ENCODE data around the gene RASL11A. TPM values are rescaled to one million over a fixed set of nuclear protein-coding genes. Genes with fewer than 3 reads are reported as not detected.

RASL11A gene
- total and polyA plus RNA-seq, 2 of the 8 experiments (the other 6 are each of a cell fraction or from before 2014, with no cell fraction given), result 2.9 to 6.8 TPM

GRCh38 chr13:27281420-27281819, 10.8 kb downstream of the RASL11A start:
- H4K8ac ChIP-seq (ENCODE audit: extremely low read depth, insufficient read depth, low read length), result no peak overlapping the region
- no peak overlapping the region for H3K9ac ChIP-seq (replicated peaks in 1 of 4; ENCODE audit: extremely low read depth in 1 of 4, low read depth in 3 of 4, low read length in 3 of 4)
- CTCF ChIA-PET (ENCODE audit: partially characterized antibody), result interaction anchor here (1.0 to 2.9 kb wide), 9 partner anchors 9 to 296 kb away, joined by 3 to 12 read pairs (median 6); no protein-coding TSS in a partner anchor
- no peak overlapping the region for H3K56ac ChIP-seq (replicated peaks; ENCODE audit: insufficient read length, low read depth, low read length)
- no peak overlapping the region for H2BK5ac ChIP-seq (ENCODE audit: low read depth, low read length)
- POLR2A ChIA-PET (ENCODE audit: partially characterized antibody), result interaction anchor here (1.0 kb wide), 1 partner anchor 10 kb away, joined by 3 read pairs; no protein-coding TSS in a partner anchor
- H4K5ac ChIP-seq (ENCODE audit: insufficient read length, low read depth, low read length), result no peak overlapping the region
- WGBS, 2 experiments (ENCODE audit: extremely low coverage in 1 of 2, insufficient coverage in 1 of 2, insufficient read length in 1 of 2, insufficient replicate concordance in 2 of 2, low coverage in 1 of 2, low lambda C conversion rate in 2 of 2, missing lambda C conversion rate in 1 of 2), result 74% methylated on average over 1 of the region's 1 CpG; no CpG with 5 or more reads in 1 of the 2 experiments
- no peak overlapping the region for H2BK15ac ChIP-seq (ENCODE audit: low read length)
- no peak overlapping the region for H3K4me3 ChIP-seq (ENCODE audit: extremely low read depth in 1 of 4, insufficient read depth in 2 of 4, low read depth in 3 of 4, low read length in 4 of 4)
- no peak overlapping the region for H4K91ac ChIP-seq (replicated peaks; ENCODE audit: insufficient read length, low read length)
- H3K9me3 ChIP-seq (ENCODE audit: insufficient read depth in 2 of 2, low read depth in 1 of 2, low read length in 1 of 2), result no peaks in the 10 kb centered on the region
- no peak overlapping the region for H2AFZ ChIP-seq (ENCODE audit: low read length)
- no peak overlapping the region for H3K4me2 ChIP-seq (ENCODE audit: insufficient read depth in 1 of 2, low read depth in 2 of 2, low read length in 2 of 2)
- no peak overlapping the region for H2AK5ac ChIP-seq (ENCODE audit: low read depth, low read length)
- H2BK12ac ChIP-seq (ENCODE audit: low read depth, low read length), result no peak overlapping the region
- no peak for TF ChIP-seq CBX8 (IDR thresholded peaks at IDR 0.05; ENCODE audit: borderline replicate concordance, low read depth, low read length)
- no peak overlapping the region for H3K27ac ChIP-seq (ENCODE audit: low read depth, low read length)
- no peak overlapping the region for H3K23ac ChIP-seq (ENCODE audit: insufficient read length)
- H3K27me3 ChIP-seq (replicated peaks in 1 of 4; ENCODE audit: control insufficient read depth in 3 of 4, extremely low read depth in 1 of 4, insufficient read depth in 3 of 4, low read length in 3 of 4), result no peaks in the 10 kb centered on the region
- H2BK20ac ChIP-seq (ENCODE audit: low read length), result no peak overlapping the region
- no peaks in the 10 kb centered on the region for H3K4me1 ChIP-seq (replicated peaks in 1 of 4; ENCODE audit: control insufficient read depth in 3 of 4, insufficient read depth in 4 of 4, low read length in 3 of 4)
- FAIRE-seq (no peak), DNase-seq (ENCODE audit: low read depth in 1 of 2, low spot score in 2 of 2) (no peak)
- no peaks in the 10 kb centered on the region for H3K36me3 ChIP-seq (ENCODE audit: control insufficient read depth in 2 of 4, insufficient read depth in 4 of 4, low read length in 3 of 4)
- no peaks in the 10 kb centered on the region for H3K79me1 ChIP-seq (ENCODE audit: low read depth, low read length)
- H3K18ac ChIP-seq (ENCODE audit: extremely low read depth, low read length), result no peak overlapping the region
- no peak overlapping the region for H3K4ac ChIP-seq (replicated peaks; ENCODE audit: insufficient read length, low read depth, low read length)
- no peak overlapping the region for H3K14ac ChIP-seq (ENCODE audit: insufficient read length)
- H3K79me2 ChIP-seq (ENCODE audit: control insufficient read depth in 1 of 2, insufficient read depth in 2 of 2, low read length in 2 of 2), result no peaks in the 10 kb centered on the region
- no peaks in the 10 kb centered on the region for H4K20me1 ChIP-seq (replicated peaks in 1 of 2; ENCODE audit: control insufficient read depth in 1 of 2, insufficient read depth in 2 of 2, low read length in 2 of 2)
- no peaks in the 10 kb centered on the region for H3K23me2 ChIP-seq (ENCODE audit: low read depth, low read length)
- H2BK120ac ChIP-seq (replicated peaks; ENCODE audit: low read depth, low read length), result no peak overlapping the region

Data from H1 (cell line).